Sigmoid colon (tissue), 4 donors: ENCODE data around the gene RARA.

ENCODE experiments used
- CTCF ChIP-seq, 4 experiments: fragments of 450-650 bp in 3 of 4; fragments of 200-600 bp in 1 of 4; IDR thresholded peaks; one replicate each; pipeline ENCODE4 v1.5.1; 2016 to 2019; ENCODE audit warnings: antibody characterized with exemption in 4 of 4, mild to moderate bottlenecking in 3 of 4, moderate library complexity in 2 of 4
- POLR2A ChIP-seq, 2 donors: fragments of 450-650 bp; IDR thresholded peaks; one replicate each; pipeline ENCODE4 v1.6.1; 2016; ENCODE audit warnings: antibody characterized with exemption in 2 of 2, mild to moderate bottlenecking in 2 of 2, moderate library complexity in 2 of 2
- POLR2AphosphoS5 ChIP-seq, 4 donors: sonication (generic); formaldehyde crosslinking; IDR thresholded peaks; one replicate each; pipeline ENCODE4 v1.6.1; 2017; ENCODE audit warnings: antibody characterized with exemption in 4 of 4

GRCh38 chr17:40307001-40307730 lies 1.8 kb upstream of the RARA start:
- TF ChIP-seq CTCF (IDR thresholded peaks at IDR 0.05) (no peak), POLR2AphosphoS5 (IDR thresholded peaks at IDR 0.05) (no peak), POLR2A (IDR thresholded peaks at IDR 0.05) (no peak)
